ENCODE results near the gene TFCP2L1. TPM values are rescaled to one million over a fixed set of nuclear protein-coding genes. Genes with fewer than 3 reads are reported as not detected.

The TFCP2L1 gene
- total and polyA plus RNA-seq, 4 donors = 0.06 to 1.5 (median 0.36) TPM

GRCh38 chr2:121178730-121179129 is 106.3 kb downstream of the TFCP2L1 start:
- H3K36me3 ChIP-seq (ENCODE audit: control insufficient read depth in 4 of 4, insufficient read depth in 3 of 4, low read depth in 1 of 4, low read length in 3 of 4) = no peaks in the 10 kb centered on the region
- 93% methylated on average over 11 of the region's 11 CpGs for WGBS
- no peak overlapping the region for H3K27ac ChIP-seq (ENCODE audit: low read depth in 1 of 2, low read length in 2 of 2)
- no peaks in the 10 kb centered on the region for H3K9me3 ChIP-seq (ENCODE audit: control insufficient read depth in 4 of 4, low read length in 3 of 4)
- no peaks in the 10 kb centered on the region for H3K4me1 ChIP-seq (ENCODE audit: control insufficient read depth in 4 of 4, insufficient read depth in 4 of 4, low read length in 3 of 4)
- H3K9ac ChIP-seq (ENCODE audit: low read depth in 1 of 2, low read length in 2 of 2) = no peak overlapping the region
- H3K4me3 ChIP-seq (ENCODE audit: low read depth in 1 of 3, low read length in 3 of 3) = no peak overlapping the region
- no peak for DNase-seq (ENCODE audit: low spot score)
- no peak for TF ChIP-seq FOXA2 (IDR thresholded peaks at IDR 0.05)
- no peak for TF ChIP-seq TAF1 (conservative IDR thresholded peaks at IDR 0.05)
- TF ChIP-seq, protein P1, sequence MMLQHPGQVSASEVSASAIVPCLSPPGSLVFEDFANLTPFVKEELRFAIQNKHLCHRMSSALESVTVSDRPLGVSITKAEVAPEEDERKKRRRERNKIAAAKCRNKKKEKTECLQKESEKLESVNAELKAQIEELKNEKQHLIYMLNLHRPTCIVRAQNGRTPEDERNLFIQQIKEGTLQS (IDR thresholded peaks at IDR 0.05) = no peak
- TF ChIP-seq, protein P2, sequence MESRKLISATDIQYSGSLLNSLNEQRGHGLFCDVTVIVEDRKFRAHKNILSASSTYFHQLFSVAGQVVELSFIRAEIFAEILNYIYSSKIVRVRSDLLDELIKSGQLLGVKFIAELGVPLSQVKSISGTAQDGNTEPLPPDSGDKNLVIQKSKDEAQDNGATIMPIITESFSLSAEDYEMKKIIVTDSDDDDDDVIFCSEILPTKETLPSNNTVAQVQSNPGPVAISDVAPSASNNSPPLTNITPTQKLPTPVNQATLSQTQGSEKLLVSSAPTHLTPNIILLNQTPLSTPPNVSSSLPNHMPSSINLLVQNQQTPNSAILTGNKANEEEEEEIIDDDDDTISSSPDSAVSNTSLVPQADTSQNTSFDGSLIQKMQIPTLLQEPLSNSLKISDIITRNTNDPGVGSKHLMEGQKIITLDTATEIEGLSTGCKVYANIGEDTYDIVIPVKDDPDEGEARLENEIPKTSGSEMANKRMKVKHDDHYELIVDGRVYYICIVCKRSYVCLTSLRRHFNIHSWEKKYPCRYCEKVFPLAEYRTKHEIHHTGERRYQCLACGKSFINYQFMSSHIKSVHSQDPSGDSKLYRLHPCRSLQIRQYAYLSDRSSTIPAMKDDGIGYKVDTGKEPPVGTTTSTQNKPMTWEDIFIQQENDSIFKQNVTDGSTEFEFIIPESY (IDR thresholded peaks at IDR 0.05) = no peak
- TF ChIP-seq RXRA (IDR thresholded peaks at IDR 0.05) = no peak
- no peak for TF ChIP-seq CTCF (IDR thresholded peaks at IDR 0.05; ENCODE audit: low read depth, low read length, missing input control)
- TF ChIP-seq FOXA1 (IDR thresholded peaks at IDR 0.05) = no peak
- no peak for TF ChIP-seq SP1 (IDR thresholded peaks at IDR 0.05)
- TF ChIP-seq REST (IDR thresholded peaks at IDR 0.05) = no peak
- H3K27me3 ChIP-seq (ENCODE audit: control insufficient read depth in 4 of 4, insufficient read depth in 4 of 4, low read length in 3 of 4) = peaks cover 0 to 3% (median 0%) of the 10 kb centered on the region in 4 donors

DNA sequence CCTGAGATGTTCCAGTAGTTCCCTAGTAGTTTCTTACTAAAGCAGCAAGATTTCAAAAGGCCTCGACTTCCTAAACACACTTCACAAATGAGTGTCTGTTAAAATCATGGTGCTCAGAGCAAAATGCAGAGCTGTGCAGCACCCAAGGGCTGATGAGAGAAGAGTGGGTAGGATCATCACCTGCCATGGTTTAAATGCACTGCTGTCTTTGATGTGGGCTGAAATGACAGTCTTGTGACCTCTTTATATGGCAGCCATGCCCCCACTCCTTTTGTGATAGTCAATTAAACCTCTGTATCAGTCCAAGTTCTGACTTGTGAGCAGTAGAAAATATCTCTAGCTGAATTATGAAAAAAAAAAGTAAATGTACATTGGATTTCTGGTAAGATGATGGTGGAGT is 107.1 kb downstream of the TFCP2L1 start:
- Histone ChIP-seq H3K36me3 (ENCODE audit: control insufficient read depth in 4 of 4, insufficient read depth in 3 of 4, low read depth in 1 of 4, low read length in 3 of 4) (no peaks in the 10 kb centered on the region), H3K9me3 (ENCODE audit: control insufficient read depth in 4 of 4, low read length in 3 of 4) (no peaks in the 10 kb centered on the region), H3K4me1 (ENCODE audit: control insufficient read depth in 4 of 4, insufficient read depth in 4 of 4, low read length in 3 of 4) (no peaks in the 10 kb centered on the region), H3K27me3 (ENCODE audit: control insufficient read depth in 4 of 4, insufficient read depth in 4 of 4, low read length in 3 of 4) (peaks cover 0 to 3% (median 0%) of the 10 kb centered on the region in 4 donors), H3K4me3 (ENCODE audit: low read depth in 1 of 3, low read length in 3 of 3) (no peak overlapping the region), H3K9ac (ENCODE audit: low read depth in 1 of 2, low read length in 2 of 2) (no peak overlapping the region), H3K27ac (ENCODE audit: low read depth in 1 of 2, low read length in 2 of 2) (no peak overlapping the region)
- WGBS = 75% methylated on average over 1 of the region's 1 CpG
- no peak for DNase-seq (ENCODE audit: low spot score)
- TF ChIP-seq HNF4A (conservative IDR thresholded peaks at IDR 0.05) (no peak), REST (IDR thresholded peaks at IDR 0.05) (no peak), JUND (IDR thresholded peaks at IDR 0.05) (no peak), YY1 (IDR thresholded peaks at IDR 0.05) (no peak), SP1 (IDR thresholded peaks at IDR 0.05) (no peak)
- TF ChIP-seq, protein P1 (IDR thresholded peaks at IDR 0.05) = no peak

All from liver (tissue), 9 donors.